ENCODE measurements around the gene SLC6A18.

Gene SLC6A18

DNA sequence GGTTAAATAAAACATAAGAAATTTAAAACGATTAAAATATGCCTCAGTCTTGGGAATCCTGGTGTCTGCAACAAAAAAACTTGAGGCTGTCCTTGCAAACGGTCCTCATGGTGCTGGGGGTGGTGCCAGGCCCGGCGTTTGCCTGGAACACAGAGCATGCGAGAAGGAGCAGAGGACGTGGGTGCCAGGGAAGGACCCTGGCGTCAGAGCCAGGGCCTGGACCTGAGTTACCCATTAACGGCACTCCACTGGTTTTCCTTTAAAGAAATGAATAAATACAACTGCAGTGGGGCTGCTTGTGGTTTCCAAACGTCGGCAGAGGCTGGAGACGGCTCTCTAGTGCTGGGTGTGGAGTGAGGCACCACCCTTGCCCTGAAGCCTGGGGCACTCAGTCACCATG, at the start of gene SLC6A18:
TSS of gene SLC6A18 (plus strand) at position 301 of the 400 bp plus-strand sequence. CDS start at position 398, 97 bp downstream.
- DNase-seq (ENCODE audit: low read depth in 2 of 2), result no peak

GRCh38 chr5:1175801-1176472, 49.2 kb upstream of the SLC6A18 start:
- no peak for DNase-seq (ENCODE audit: low read depth in 2 of 2)

- no peak for DNase-seq (ENCODE audit: low read depth in 2 of 2)
These were observed 48.4 kb upstream of the SLC6A18 start for GRCh38 chr5:1176473-1177391.

DNA sequence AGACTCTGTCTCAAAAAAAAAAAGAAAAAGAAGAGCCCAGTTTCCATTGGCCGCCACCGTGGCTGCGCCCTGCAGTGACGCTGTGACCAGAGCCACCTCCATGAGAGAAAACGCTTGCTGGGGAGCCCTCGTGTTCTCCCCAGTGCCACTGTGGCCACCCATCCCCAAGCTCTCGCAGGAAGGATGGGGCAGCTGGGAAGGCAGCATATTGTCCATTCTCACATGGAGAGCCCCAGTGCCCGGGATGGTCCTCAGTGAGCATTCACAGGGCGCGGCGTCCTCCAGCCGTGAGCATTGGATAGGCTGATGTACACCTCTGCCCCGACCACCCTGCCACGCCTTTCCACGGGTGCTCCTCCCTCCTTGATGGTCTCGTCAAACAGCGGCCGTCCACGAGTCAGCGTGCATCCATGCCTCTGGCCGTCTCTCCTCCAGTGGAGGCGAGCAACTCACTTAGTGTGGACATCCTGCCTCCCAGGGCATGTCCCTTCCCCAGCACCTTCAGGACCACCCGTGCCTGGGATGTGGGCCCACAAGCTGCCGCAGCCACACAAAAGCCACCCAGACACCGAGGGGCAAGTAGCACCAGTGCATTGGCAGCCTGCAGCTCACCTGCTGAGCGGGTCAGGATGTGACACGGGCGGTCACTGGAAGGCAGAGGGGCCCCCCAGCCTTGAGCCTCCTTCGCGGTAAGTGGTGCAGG, 47.2 kb upstream of the SLC6A18 start:
- DNase-seq (ENCODE audit: low read depth in 2 of 2), result no peak

DNA sequence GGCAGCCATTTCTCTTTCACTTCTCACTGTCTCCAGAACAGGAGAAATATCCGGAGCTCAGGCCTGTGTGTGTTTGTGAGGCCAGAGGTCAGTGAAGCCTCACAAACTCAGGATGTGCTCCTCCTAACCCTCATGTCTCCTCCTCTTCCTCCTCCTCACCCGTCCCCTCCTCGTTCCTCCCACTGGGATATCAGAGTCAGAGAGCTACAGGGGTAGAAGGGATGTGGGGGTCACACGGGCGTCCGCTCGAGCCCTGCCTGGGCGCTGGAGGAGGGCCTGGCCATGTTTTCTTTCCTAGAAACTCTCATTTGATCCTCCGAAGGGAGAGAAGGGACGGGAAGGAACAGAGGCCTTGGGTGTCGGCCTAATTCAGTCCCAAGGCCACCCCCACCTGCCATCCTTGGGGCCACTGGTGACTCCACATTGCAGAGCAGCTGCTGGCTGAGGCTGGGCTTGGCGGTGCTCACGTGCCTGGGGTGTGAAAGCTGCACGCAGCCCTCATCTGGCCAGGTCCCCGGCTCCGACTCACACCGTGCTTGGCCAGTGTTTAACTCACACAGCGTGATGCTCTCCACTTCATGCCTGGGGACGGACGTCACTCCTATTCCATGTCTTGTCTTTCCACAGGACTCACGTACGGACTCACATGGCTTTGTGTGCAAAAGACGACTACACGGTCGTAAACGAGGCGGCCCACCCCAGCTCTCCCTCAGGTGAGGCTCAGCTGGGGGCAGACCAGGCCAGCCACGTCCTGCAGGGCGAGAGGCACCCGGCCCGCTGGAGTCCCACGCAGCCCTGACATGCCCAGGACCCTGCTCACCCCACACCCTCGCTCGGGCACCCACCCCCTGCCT, 46.4 kb upstream of the SLC6A18 start:
- DNase-seq (ENCODE audit: low read depth in 2 of 2), result no peak

DNA sequence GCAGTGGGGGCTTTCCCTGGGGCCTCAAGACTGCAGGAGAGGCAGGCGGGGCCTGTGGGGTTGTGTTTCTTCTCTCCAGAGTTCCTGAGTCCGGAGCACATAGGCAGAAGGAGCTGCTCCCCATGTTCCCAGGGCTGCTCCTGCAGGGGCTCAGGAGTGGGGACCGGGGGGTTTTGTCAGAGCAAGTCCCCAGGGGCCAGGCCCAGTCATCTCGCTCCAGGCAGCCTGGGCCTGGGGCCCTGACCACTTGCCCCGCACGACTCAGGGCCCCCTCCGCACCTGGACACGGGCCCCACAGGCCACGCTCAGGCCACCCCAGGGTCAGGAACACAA, 45.8 kb upstream of the SLC6A18 start:
- no peak for DNase-seq (ENCODE audit: low read depth in 2 of 2)

- no peak for DNase-seq (ENCODE audit: low read depth in 2 of 2)
These were observed 45.1 kb upstream of the SLC6A18 start for GRCh38 chr5:1180096-1180495.

- no peak for DNase-seq (ENCODE audit: low read depth in 2 of 2)
These were observed 44.3 kb upstream of the SLC6A18 start for GRCh38 chr5:1180841-1181271.

GRCh38 chr5:1181451-1182359, 43.5 kb upstream of the SLC6A18 start:
- no peak for DNase-seq (ENCODE audit: low read depth in 2 of 2)

DNA sequence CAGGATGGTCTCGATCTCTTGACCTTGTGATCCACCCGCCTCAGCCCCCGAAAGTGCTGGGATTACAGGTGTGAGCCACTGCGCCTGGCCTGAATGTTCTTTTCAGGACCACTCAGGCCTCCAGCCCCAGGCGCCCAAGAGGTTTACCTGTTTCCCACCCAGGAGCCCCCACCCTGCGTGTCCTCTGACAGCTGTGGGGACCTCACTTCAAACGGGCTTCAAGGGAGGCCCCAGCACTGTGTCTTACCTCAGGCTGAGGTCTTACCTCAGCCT, 42.9 kb upstream of the SLC6A18 start:
- DNase-seq (ENCODE audit: low read depth in 2 of 2), result no peak

- no peak for DNase-seq (ENCODE audit: low read depth in 2 of 2)
These were observed 42.4 kb upstream of the SLC6A18 start for GRCh38 chr5:1182633-1183423.

GRCh38 chr5:1183424-1184162, 41.6 kb upstream of the SLC6A18 start:
- DNase-seq (ENCODE audit: low read depth in 2 of 2), result no peak

- no peak for DNase-seq (ENCODE audit: low read depth in 2 of 2)
These were observed 41.1 kb upstream of the SLC6A18 start for GRCh38 chr5:1184163-1184470.

GRCh38 chr5:1184481-1184880, 40.7 kb upstream of the SLC6A18 start:
- no peak for DNase-seq (ENCODE audit: low read depth in 2 of 2)

- no peak for DNase-seq (ENCODE audit: low read depth in 2 of 2)
These were observed 40.0 kb upstream of the SLC6A18 start for GRCh38 chr5:1185038-1185627.

DNA sequence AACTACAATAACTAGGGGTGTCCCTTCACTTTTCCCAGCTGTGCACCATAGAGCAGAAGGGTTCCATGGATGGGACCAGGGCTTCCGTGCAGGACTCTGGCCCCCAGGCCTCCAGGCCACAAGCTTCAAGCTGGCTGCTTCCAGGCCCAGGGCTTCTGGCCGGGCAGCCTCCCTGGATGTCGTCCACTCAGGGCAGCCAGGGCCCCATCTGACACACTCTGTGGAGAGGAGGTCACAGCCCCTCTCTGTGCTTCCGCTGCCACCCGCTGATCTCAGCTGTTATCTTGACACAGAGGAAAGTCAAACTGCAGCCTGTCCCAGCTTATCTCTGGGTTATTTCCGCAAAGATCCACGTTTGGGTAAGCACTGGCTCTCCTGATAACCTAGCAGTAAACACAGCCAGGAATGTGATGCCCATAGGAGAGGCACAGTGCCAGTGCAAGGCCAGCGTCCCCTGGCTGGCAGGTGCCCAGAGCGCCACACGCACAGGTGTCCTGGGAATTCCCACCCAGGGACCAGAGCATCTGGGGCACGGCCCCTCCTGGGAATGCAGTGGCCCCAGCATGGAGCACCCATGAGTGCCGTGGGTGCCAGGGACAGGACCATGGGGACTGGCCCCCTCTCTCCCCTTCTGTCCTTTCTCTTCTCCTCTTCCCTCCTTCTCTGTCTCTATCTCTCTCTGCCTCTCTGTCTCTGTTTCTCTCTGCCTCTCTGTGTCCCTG, 39.4 kb upstream of the SLC6A18 start:
- DNase-seq (ENCODE audit: low read depth in 2 of 2), result no peak

DNA sequence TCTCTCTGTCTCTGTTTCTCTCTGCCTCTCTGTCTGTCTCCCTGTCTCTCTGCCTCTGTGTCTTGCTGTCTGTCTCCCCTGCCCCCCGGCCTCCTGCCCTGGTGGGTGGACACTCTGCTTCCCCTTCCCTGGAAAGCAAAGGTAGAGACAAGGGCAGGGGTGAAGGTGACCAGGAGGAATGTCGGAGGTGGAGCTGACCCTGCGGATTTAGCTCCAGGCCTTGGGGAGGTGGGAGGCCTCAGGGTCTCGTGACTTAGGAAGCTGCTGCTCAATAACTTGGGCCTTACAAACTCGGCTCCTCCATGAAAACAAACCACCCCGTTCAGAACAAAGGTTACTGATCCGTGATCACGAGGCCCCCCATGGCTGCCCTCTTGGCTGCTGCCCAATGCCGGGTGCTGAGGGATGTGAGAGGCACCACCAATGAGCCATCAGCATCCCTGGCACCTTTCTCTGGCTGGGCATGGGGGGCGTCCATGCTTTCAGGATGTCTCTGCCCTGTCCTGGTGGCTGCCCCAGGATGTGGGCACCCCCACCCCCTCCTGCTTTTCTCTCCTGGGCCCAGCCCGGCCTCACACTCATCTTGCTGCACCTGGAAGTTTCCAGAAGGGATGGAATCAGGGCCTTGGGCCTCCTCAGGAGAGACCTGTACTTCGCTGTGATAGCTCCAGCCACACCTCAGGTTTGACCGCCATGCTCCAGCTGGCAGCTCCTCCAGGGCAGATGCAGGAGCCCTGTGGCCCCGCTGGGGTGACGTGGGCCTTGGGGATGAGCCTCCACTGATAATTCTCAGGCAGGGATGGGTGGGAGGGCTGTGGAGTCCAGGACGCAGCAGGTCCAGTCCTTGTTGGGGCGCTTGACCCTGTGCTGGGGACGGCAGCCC, 38.6 kb upstream of the SLC6A18 start:
- no peak for DNase-seq (ENCODE audit: low read depth in 2 of 2)

All from activated CD8-positive, alpha-beta memory T cell treated with anti-CD3 and anti-CD28 coated beads for 4 hours (primary cell).